SK-N-SH (cell line): ENCODE measurements around the gene CATSPERE. TPM values are rescaled to one million over a fixed set of nuclear protein-coding genes. Genes with fewer than 3 reads are reported as not detected.

Source experiments
- CTCF ChIA-PET: fragments of 300-600, 350-600 bp; formaldehyde crosslinking; extraction: SDS; loops from one replicate; lab custom pipeline; 2021; lab: Yijun Ruan, JAX
- POLR2A ChIA-PET: fragments of 350-600 bp; sonication (Branson Sonifier 250); formaldehyde crosslinking; extraction: SDS; loops from one replicate; lab custom pipeline; 2020; ENCODE audit warnings: antibody characterized with exemption, inconsistent platforms; lab: Yijun Ruan, JAX
- DNase-seq: peaks from one replicate; pipeline ENCODE4 v3.0.0; 2012
- H2AFZ ChIP-seq: fragments of 200-600 bp; sonication (generic); 2 replicates; pipeline ENCODE4 v1.8.1; 2016; ENCODE audit warnings: antibody characterized with exemption, mild to moderate bottlenecking, low read depth
- H3F3A ChIP-seq: fragments of 200-600 bp; sonication (generic); replicated peaks from 2 replicates; pipeline ENCODE3; 2016; ENCODE audit warnings: antibody characterized with exemption, mild to moderate bottlenecking; ENCODE audit not compliant: insufficient read depth
- H3K27ac ChIP-seq, 2 experiments: fragments of 200-500 bp in 1 of 2; fragments of 200-600 bp in 1 of 2; sonication (Bioruptor generic) in 1 of 2; sonication (generic), shearing (Covaris generic) in 1 of 2; 2 replicates each; pipeline versions ENCODE4 v1.5.1 to v1.6.1; 2014 to 2016; ENCODE audit warnings: low read depth in 2 of 2, inconsistent platforms in 1 of 2, low read length in 1 of 2, mild to moderate bottlenecking in 1 of 2, mixed read lengths in 1 of 2
- H3K27me3 ChIP-seq: fragments of 200-600 bp; sonication (generic), shearing (Covaris generic); 2 replicates; pipeline ENCODE4 v1.6.1; 2016; ENCODE audit warnings: mixed run types; ENCODE audit not compliant: insufficient read depth
- H3K36me3 ChIP-seq, 2 experiments: fragments of 200-500 bp in 1 of 2; fragments of 200-600 bp in 1 of 2; sonication (Bioruptor generic) in 1 of 2; sonication (generic) in 1 of 2; replicated peaks in 1 of 2; 2 replicates each; pipeline versions ENCODE3 to v1.5.1; 2014 to 2016; ENCODE audit warnings: low read length in 1 of 2, mild to moderate bottlenecking in 1 of 2; ENCODE audit not compliant: insufficient read depth in 2 of 2, control insufficient read depth in 1 of 2
- H3K4me1 ChIP-seq, 2 experiments: fragments of 200-500 bp in 1 of 2; fragments of 200-600 bp in 1 of 2; sonication (Bioruptor generic) in 1 of 2; sonication (generic), shearing (Covaris generic) in 1 of 2; 2 replicates each; pipeline versions ENCODE4 v1.5.1 to v1.6.1; 2014 to 2016; ENCODE audit warnings: low read depth in 1 of 2, low read length in 1 of 2, mixed run types in 1 of 2; ENCODE audit not compliant: insufficient read depth in 2 of 2, control insufficient read depth in 1 of 2
- H3K4me2 ChIP-seq: fragments of 200-600 bp; sonication (generic), shearing (Covaris generic); 2 replicates; pipeline ENCODE4 v1.6.1; 2017; ENCODE audit warnings: mixed run types
- H3K4me3 ChIP-seq, 2 experiments: fragments of 200-500 bp in 1 of 2; fragments of 200-600 bp in 1 of 2; sonication (Bioruptor generic) in 1 of 2; sonication (generic), shearing (Covaris generic) in 1 of 2; 2 replicates each; pipeline versions ENCODE4 v1.5.1 to v1.8.1; 2014 to 2016; ENCODE audit warnings: low read depth in 2 of 2, inconsistent platforms in 1 of 2, low read length in 1 of 2, mild to moderate bottlenecking in 1 of 2, mixed read lengths in 1 of 2, moderate library complexity in 1 of 2
- H3K79me2 ChIP-seq: fragments of 200-600 bp; sonication (generic); 2 replicates; pipeline ENCODE4 v1.8.1; 2017; ENCODE audit warnings: mild to moderate bottlenecking; ENCODE audit not compliant: insufficient read depth
- H3K9ac ChIP-seq: fragments of 200-600 bp; sonication (generic); 2 replicates; pipeline ENCODE4 v1.6.1; 2017; ENCODE audit warnings: mixed run types
- H3K9me2 ChIP-seq: fragments of 200-600 bp; sonication (generic); 2 replicates; pipeline ENCODE4 v1.6.1; 2017; ENCODE audit warnings: mixed run types
- H3K9me3 ChIP-seq: fragments of 200-600 bp; sonication (generic); 2 replicates; pipeline ENCODE4 v1.6.1; 2017; ENCODE audit warnings: mixed run types, mild to moderate bottlenecking, moderate library complexity
- H4K20me1 ChIP-seq: fragments of 200-600 bp; sonication (generic); 2 replicates; pipeline ENCODE4 v1.6.1; 2017; ENCODE audit warnings: mild to moderate bottlenecking, mixed run types; ENCODE audit not compliant: insufficient read depth
- CHD2 ChIP-seq: fragments of 150-350 bp; IDR thresholded peaks from 2 replicates; pipeline ENCODE4 v1.6.1; 2018; ENCODE audit warnings: low read length; ENCODE audit not compliant: partially characterized antibody
- ELF1 ChIP-seq: IDR thresholded peaks from 2 replicates; pipeline ENCODE4 v1.4.0; 2012
- EZH2phosphoT487 ChIP-seq: fragments of 200-600 bp; sonication (generic); IDR thresholded peaks from 2 replicates; pipeline ENCODE4 v1.6.1; 2017; ENCODE audit warnings: low read depth, mixed run types, mild to moderate bottlenecking, antibody characterized with exemption, moderate library complexity, borderline replicate concordance
- FOSL2 ChIP-seq: IDR thresholded peaks from 2 replicates; pipeline ENCODE4 v1.4.0; 2012; ENCODE audit warnings: low read depth, mild to moderate bottlenecking, moderate library complexity, borderline replicate concordance
- FOXM1 ChIP-seq: IDR thresholded peaks from 2 replicates; pipeline ENCODE4 v1.4.0; 2012; ENCODE audit warnings: low read depth, mild to moderate bottlenecking
- GATA2 ChIP-seq: sonication (generic); formaldehyde crosslinking; IDR thresholded peaks from 2 replicates; pipeline ENCODE4 v1.5.0; 2020; ENCODE audit warnings: mild to moderate bottlenecking, missing genetic modification reagents
- JUND ChIP-seq: IDR thresholded peaks from 2 replicates; pipeline ENCODE4 v1.4.0; 2012
- MEF2A ChIP-seq: IDR thresholded peaks from 2 replicates; pipeline ENCODE4 v1.4.0; 2012; ENCODE audit warnings: low read depth, borderline replicate concordance
- MXI1 ChIP-seq: IDR thresholded peaks from 2 replicates; pipeline ENCODE4 v1.6.1; 2012; ENCODE audit warnings: mild to moderate bottlenecking, low read depth, low read length, improper control_type of control experiment
- RAD21 ChIP-seq: IDR thresholded peaks from 2 replicates; pipeline ENCODE4 v1.6.1; 2012; ENCODE audit warnings: mild to moderate bottlenecking, low read length
- YY1 ChIP-seq: IDR thresholded peaks from 2 replicates; pipeline ENCODE4 v1.4.0; 2012; ENCODE audit warnings: low read depth, mild to moderate bottlenecking
- WGBS: methylation state at CpG from one replicate; pipeline ENCODE4 v1.1.6; 2017; ENCODE audit warnings: low lambda C conversion rate; 5-methylcytosine and 5-hydroxymethylcytosine counted together
- polyA plus RNA-seq, 3 experiments: library from polyadenylated mRNA; depleted of rRNA; stranded (reverse); fragments of >200 nt; gene quantifications; 2 replicates each; pipeline ENCODE4 v1.2.3, GENCODE V29; 2012
- TF ChIP-seq, protein P1 (sequence below): fragments of 150-350 bp; IDR thresholded peaks from 2 replicates; pipeline ENCODE4 v1.6.1; 2017; ENCODE audit warnings: antibody characterized with exemption, low read length, low read depth, borderline replicate concordance
- TF ChIP-seq, protein P2 (sequence below): IDR thresholded peaks from 2 replicates; pipeline ENCODE4 v1.4.0; 2012; ENCODE audit warnings: low read depth
- TF ChIP-seq, protein P3 (sequence below): fragments of 200-600 bp; sonication (generic); IDR thresholded peaks from 2 replicates; pipeline ENCODE4 v1.6.1; 2017; ENCODE audit warnings: antibody characterized with exemption, mild to moderate bottlenecking, moderate library complexity
- TF ChIP-seq, protein P4 (sequence below): IDR thresholded peaks from 2 replicates; pipeline ENCODE4 v1.4.0; 2012; ENCODE audit warnings: low read depth, borderline replicate concordance

Gene CATSPERE
- polyA plus RNA-seq, 1 of the 3 experiments (the other 2 are of a cell fraction): 0.30 TPM

DNA sequence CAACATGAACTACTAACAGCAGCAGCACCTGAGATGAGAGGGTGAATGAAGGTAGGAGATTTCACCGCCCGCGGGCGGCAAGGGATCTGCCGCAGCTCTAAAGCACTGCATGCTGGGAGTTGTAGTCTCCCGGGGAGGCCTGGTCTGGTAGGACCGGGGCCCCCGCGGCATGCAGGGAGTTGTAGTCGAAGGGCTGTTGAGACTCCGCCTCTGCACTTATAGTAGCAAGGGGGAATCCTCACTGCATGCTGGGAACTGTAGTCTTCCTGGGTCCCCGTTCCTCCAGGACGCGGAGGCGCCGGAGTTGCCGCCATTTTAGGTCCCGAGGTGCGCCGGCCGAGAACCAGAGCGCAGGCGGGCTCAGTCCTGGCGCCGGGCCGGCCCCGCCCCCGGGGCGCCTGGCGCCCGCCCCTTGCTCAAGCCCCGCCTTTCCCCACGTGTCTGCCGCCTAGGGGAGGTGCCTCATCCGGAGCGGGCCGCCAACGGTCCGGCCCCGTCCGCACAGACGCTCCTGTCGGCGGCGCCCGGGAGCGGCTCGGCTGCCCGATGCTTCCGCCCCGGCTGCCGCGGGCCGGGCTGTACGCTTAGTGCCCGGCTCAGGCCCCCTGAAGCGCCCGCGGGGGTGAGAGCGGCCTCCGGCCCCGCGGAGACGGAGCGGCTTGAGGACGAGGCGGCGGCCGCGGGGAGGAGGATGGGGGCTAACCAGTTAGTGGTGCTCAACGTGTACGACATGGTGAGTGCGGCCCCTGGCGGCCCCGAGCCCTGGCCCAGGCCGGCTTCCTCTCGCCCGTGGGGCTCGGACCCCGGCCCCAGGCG lies 191.8 kb downstream of the CATSPERE start, which contains the start of gene DESI2 (continued):
- TF ChIP-seq, protein P1, sequence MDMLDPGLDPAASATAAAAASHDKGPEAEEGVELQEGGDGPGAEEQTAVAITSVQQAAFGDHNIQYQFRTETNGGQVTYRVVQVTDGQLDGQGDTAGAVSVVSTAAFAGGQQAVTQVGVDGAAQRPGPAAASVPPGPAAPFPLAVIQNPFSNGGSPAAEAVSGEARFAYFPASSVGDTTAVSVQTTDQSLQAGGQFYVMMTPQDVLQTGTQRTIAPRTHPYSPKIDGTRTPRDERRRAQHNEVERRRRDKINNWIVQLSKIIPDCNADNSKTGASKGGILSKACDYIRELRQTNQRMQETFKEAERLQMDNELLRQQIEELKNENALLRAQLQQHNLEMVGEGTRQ: peak; percentile 51
- peak; percentile 92 for TF ChIP-seq YY1
- TF ChIP-seq FOSL2: no peak
- no peak for TF ChIP-seq EZH2phosphoT487
- TF ChIP-seq, protein P2, sequence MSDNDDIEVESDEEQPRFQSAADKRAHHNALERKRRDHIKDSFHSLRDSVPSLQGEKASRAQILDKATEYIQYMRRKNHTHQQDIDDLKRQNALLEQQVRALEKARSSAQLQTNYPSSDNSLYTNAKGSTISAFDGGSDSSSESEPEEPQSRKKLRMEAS: peak; percentile 47; the same call in 1 of the 2 replicates
- TF ChIP-seq ELF1: peak; percentile 64; the same call in 1 of the 2 replicates
- TF ChIP-seq MXI1: peak; percentile 87

DNA sequence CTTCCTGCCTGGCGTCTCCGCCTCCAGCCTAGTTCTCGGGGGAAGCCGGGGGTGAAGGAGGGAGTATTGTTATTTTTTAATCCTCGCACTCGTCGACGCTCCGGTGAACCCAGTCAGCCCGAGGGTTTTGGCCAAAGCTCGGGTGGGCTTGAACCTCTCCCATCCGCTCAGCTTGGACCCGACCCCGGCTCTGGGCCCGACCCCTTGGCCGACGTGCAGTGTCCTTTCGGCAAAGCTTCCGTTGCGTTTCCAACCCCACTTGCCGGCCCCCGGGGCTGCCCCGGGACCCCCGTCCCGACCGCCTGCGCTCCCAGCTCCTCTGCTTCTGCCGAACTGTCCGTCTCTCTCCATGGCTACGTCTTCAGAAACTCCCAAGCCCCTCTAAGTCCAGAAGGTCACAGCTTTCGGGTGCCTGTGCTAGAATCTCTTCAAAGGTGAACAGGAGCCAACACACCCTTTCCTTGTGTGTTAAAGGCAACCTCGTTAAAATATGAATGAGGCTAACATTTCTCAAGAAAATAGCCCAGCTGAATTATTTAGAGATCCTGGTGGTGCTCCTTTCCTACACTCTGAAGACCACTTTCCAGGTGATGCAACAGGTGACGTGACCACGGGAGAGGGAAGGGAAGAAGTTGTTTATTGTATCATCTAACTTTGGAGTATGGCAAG lies 192.5 kb downstream of the CATSPERE start:
- Histone ChIP-seq H3K9ac (peak overlapping the region; percentile 77), H3K4me3 (peak overlapping the region; percentile 84 to 99), H3K36me3 (peaks cover 13 to 16% of the 10 kb centered on the region in 2 experiments), H3K9me3 (no peaks in the 10 kb centered on the region), H2AFZ (peak overlapping the region; percentile 50), H3K4me2 (peak overlapping the region; percentile 84), H3K27ac (peak overlapping the region; percentile 76 to 93), H3F3A (no peaks in the 10 kb centered on the region), H4K20me1 (peaks cover 19% of the 10 kb centered on the region; the same call in 1 of the 2 replicates), H3K9me2 (no peaks in the 10 kb centered on the region), H3K27me3 (no peaks in the 10 kb centered on the region), H3K79me2 (peaks cover 54% of the 10 kb centered on the region), H3K4me1 (peaks cover 16 to 20% of the 10 kb centered on the region in 2 experiments; a peak in 3 of 4 replicates)
- POLR2A ChIA-PET: interaction anchor here (0.6 kb wide), 1 partner anchor 136 kb away, joined by 3 read pairs; no protein-coding TSS in a partner anchor
- TF ChIP-seq EZH2phosphoT487: no peak
- no peak for TF ChIP-seq YY1
- no peak for TF ChIP-seq CHD2
- TF ChIP-seq RAD21: no peak
- TF ChIP-seq, protein P3, sequence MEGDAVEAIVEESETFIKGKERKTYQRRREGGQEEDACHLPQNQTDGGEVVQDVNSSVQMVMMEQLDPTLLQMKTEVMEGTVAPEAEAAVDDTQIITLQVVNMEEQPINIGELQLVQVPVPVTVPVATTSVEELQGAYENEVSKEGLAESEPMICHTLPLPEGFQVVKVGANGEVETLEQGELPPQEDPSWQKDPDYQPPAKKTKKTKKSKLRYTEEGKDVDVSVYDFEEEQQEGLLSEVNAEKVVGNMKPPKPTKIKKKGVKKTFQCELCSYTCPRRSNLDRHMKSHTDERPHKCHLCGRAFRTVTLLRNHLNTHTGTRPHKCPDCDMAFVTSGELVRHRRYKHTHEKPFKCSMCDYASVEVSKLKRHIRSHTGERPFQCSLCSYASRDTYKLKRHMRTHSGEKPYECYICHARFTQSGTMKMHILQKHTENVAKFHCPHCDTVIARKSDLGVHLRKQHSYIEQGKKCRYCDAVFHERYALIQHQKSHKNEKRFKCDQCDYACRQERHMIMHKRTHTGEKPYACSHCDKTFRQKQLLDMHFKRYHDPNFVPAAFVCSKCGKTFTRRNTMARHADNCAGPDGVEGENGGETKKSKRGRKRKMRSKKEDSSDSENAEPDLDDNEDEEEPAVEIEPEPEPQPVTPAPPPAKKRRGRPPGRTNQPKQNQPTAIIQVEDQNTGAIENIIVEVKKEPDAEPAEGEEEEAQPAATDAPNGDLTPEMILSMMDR: no peak; the same call in 1 of the 2 replicates
- TF ChIP-seq GATA2: no peak
- TF ChIP-seq, protein P4, sequence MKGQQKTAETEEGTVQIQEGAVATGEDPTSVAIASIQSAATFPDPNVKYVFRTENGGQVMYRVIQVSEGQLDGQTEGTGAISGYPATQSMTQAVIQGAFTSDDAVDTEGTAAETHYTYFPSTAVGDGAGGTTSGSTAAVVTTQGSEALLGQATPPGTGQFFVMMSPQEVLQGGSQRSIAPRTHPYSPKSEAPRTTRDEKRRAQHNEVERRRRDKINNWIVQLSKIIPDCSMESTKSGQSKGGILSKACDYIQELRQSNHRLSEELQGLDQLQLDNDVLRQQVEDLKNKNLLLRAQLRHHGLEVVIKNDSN: no peak
- no peak for TF ChIP-seq MEF2A
- TF ChIP-seq FOXM1: no peak
- no peak for TF ChIP-seq JUND
- TF ChIP-seq, protein P1: no peak
- 1% methylated on average over 12 of the region's 34 CpGs for WGBS
- CTCF ChIA-PET: interaction anchor here (0.7 to 1.4 kb wide), 6 partner anchors 11 to 389 kb away, joined by 3 to 5 read pairs (median 3); no protein-coding TSS in a partner anchor
- no peak for DNase-seq
